Epithelial cell of proximal tubule (primary cell): ENCODE data around the gene MT2A. TPM values are rescaled to one million over a fixed set of nuclear protein-coding genes. Genes with fewer than 3 reads are reported as not detected.

Experiments used
- DNase-seq: peaks from one replicate; pipeline ENCODE4 v3.0.0-alpha.2; 2011; ENCODE audit warnings: low read depth
- H3K4me3 ChIP-seq: 2 replicates; pipeline ENCODE4 v1.5.1; 2011; ENCODE audit warnings: low read depth, mild to moderate bottlenecking, low read length
- total RNA-seq: library from RNA; depleted of rRNA; stranded (reverse); fragments of >200 nt; gene quantifications from 2 replicates; pipeline ENCODE4 v1.2.3, GENCODE V29; 2015
- TF ChIP-seq, protein P1 (sequence below): conservative IDR thresholded peaks from 2 replicates; pipeline ENCODE4 v1.5.1; 2012; ENCODE audit warnings: low read depth, mild to moderate bottlenecking, low read length

Gene MT2A
- total RNA-seq, 1 donor from 2014 or later: 1,559 TPM

DNA sequence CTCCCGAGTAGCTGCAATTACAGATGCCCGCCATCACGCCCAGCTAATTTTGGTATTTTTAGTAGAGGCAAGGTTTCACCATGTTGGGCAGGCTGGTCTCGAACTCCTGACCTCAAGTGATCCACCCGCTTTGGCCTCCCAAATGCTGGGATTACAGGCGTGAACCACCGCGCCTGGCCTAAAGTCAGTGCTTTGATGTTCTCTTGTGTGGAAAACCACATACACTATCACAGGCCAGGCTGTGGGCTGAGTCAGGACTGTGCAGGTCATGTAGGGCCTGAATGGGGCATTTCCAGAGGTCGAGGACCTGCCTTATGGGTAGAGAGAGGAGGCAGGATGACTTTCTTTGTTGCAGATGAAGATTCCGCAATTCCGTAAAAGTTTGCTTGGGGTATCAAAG is 24.1 kb upstream of the MT2A start:
- H3K4me3 ChIP-seq: no peak overlapping the region
- TF ChIP-seq, protein P1, sequence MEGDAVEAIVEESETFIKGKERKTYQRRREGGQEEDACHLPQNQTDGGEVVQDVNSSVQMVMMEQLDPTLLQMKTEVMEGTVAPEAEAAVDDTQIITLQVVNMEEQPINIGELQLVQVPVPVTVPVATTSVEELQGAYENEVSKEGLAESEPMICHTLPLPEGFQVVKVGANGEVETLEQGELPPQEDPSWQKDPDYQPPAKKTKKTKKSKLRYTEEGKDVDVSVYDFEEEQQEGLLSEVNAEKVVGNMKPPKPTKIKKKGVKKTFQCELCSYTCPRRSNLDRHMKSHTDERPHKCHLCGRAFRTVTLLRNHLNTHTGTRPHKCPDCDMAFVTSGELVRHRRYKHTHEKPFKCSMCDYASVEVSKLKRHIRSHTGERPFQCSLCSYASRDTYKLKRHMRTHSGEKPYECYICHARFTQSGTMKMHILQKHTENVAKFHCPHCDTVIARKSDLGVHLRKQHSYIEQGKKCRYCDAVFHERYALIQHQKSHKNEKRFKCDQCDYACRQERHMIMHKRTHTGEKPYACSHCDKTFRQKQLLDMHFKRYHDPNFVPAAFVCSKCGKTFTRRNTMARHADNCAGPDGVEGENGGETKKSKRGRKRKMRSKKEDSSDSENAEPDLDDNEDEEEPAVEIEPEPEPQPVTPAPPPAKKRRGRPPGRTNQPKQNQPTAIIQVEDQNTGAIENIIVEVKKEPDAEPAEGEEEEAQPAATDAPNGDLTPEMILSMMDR: no peak
- DNase-seq: no peak

DNA sequence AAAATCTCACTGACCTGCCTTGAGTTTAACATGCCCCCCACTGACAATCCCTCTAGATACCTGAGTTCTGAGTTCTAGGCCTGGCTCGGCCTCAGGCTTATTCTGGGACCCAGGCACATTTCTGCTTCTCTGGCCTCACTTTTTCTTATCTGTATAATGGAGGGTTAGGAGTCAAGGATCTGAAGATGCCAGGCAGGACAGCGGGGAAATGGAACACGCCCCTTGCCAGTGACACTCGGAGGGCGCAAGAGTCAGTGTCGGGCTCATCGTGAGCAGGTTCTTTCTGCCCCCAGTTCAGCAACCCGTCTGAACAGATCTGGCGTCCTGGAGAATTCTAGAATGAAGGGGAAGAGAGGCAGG is 19.6 kb upstream of the MT2A start:
- peak overlapping the region; percentile 44 for H3K4me3 ChIP-seq
- DNase-seq: no peak
- TF ChIP-seq, protein P1: no peak

DNA sequence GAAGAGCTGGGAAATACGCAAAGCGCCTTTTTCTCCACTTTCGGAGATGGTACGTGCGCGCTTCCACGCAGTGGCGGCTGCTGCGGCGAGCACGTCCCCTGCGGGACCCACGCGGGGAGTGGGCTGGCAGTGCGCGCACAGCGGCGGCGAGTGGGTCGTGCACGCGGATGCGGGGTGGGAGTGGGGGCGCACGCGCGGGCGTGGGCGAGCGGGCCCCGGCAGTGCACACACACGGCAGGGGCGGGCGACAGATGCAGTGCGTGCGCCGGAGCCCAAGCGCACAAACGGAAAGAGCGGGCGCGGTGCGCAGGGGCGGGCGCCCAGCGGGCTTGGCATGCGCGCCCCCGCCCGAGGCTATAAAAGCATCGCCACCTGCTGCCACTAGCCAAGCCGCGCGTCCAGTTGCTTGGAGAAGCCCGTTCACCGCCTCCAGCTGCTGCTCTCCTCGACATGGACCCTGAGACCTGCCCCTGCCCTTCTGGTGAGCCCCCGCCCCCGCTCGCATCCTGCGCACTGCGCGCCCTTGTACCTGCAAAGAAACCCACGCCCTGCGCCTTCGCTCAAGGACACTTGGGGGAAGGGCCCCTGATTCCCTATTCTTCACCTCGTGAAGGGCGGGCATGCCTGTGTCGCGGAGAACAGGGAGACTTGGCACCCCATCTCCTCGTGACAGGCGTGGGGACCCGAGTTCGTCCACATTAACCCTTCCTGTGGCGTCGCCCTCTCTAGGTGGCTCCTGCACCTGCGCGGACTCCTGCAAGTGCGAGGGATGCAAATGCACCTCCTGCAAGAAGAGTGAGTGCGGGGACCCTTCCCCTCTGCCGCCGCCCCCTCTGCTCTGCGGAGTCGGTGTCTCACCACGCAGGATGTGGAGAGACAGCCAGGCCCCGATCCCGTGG is 19.0 kb upstream of the MT2A start, which contains the start of gene MT3:
MT3 (plus strand) TSS at position 388 of the 899 bp plus-strand sequence; CDS start at position 451, 63 bp downstream.
- H3K4me3 ChIP-seq: peak within 1 kb of the TSS; percentile 44
- TF ChIP-seq, protein P1: no peak
- DNase-seq: no peak

DNA sequence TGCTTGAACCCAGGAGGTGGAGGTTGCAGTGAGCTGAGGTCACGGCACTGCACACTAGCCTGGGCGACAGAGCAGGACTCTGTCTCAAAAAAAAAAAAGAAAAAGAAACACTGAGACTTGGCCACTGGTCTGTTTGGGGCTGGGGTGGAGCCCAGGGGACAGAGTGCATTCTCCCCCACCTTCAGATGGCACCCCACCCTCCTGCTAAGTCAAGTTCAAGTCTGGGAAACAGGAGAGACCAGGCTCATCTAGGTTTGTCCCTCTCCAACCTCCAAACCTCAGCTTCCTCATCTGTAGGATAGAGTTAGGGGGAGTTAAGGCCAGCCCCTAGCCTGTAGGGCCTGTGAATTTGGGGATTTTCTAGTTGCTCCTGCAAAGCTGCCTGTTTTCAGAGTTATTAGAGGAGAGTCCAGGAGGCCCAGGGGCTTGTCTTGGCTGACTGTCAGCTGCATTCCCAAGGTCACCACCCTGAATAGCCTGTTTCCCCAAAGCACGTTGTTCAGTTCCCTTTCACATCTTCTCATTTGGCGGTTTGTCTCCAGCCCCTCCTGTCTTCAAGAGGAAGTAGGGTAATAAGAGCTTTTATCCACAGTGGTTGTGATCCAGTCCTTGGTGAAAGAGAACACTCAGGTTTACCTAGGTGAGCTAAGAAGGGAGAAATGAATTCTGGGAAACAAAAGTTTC is 16.9 kb upstream of the MT2A start:
- TF ChIP-seq, protein P1: no peak
- no peak overlapping the region for H3K4me3 ChIP-seq
- no peak for DNase-seq

DNA sequence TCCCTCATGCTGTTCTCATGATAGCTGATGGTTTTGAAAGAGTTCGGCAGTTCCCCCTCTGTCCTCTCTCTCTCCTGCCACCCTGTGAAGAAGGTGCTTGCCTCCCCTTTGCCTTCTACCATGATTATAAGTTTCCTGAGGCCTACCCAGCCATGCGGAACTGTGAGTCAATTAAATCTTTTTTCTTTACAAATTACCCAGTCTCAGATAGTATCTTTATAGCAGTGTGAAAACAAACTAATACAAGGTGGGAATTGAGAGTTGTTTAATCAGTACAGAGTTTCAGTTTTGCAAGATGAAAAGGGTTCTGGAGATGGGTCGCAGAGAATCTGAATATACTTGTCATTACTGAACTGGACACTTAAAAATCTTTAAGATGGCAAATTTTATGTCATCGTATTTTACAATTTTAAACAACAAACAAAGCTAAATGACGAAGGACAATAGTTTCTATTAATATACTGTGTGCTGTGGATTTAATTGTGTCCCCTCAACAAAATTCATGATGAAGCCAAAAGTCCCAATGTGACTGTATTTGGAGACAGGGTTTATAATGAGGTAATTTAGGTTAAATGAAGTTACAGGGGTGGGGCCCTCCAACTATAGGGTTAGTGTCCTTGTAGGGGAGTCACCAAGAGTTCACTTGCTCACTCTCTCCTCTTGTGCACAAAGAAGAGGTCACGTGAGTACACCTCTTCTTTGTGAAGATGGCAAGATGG is 14.7 kb upstream of the MT2A start:
- TF ChIP-seq, protein P1: no peak
- DNase-seq: no peak
- no peak overlapping the region for H3K4me3 ChIP-seq

DNA sequence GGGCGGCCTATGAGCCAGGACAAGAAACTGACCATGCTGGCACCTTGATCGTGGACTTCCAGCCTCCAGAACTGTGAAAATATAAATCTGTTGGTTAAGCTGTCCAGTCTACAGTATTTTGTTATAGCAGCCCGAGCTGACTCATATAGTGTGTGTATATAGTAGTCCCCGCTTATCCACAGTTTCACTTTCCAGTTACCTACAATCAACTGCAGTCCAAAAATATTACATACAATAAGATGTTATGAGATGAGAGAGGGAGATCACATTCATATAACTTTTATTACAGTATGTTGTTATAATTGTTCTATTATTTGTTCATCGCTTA is 14.1 kb upstream of the MT2A start:
- H3K4me3 ChIP-seq: no peak overlapping the region
- TF ChIP-seq, protein P1: no peak
- no peak for DNase-seq
